Uterus (tissue), 2 donors: ENCODE results near the gene ERICH2.

Experiments
- CTCF ChIP-seq, 4 experiments: fragments of 200-600 bp in 2 of 4; fragments of 450-650 bp in 2 of 4; sonication (generic) in 2 of 4; IDR thresholded peaks; one replicate each; pipeline ENCODE4 v1.5.1; 2016 to 2019; ENCODE audit warnings: antibody characterized with exemption in 4 of 4, mild to moderate bottlenecking in 2 of 4, moderate library complexity in 1 of 4
- POLR2A ChIP-seq, 2 donors: fragments of 450-650 bp; IDR thresholded peaks; one replicate each; pipeline ENCODE4 v1.6.1; 2016; ENCODE audit warnings: antibody characterized with exemption in 2 of 2, mild to moderate bottlenecking in 1 of 2, moderate library complexity in 1 of 2

- no peak for TF ChIP-seq CTCF (IDR thresholded peaks at IDR 0.05)
- no peak for TF ChIP-seq POLR2A (IDR thresholded peaks at IDR 0.05)
These were observed 45.1 kb downstream of the ERICH2 start for GRCh38 chr2:170815311-170815710.
